OCI-LY3 (cell line): ENCODE measurements around the gene GPM6B.
A peak's percentile ranks its signal among the peaks of the same experiment; 100 is the strongest.

Source experiments
- H2AFZ ChIP-seq: fragments of 200-600, 300-600 bp; shearing (Covaris generic); 2 replicates; pipeline ENCODE4 v1.6.0; 2014; ENCODE audit warnings: antibody characterized with exemption, low read depth, low read length
- H3K27ac ChIP-seq: fragments of 200-600, 300-600 bp; sonication (generic); 2 replicates; pipeline ENCODE4 v1.5.1; 2014; ENCODE audit warnings: mild to moderate bottlenecking, low read length, moderate library complexity, mixed read lengths
- H3K27me3 ChIP-seq: fragments of 200-600, 300-600 bp; sonication (generic); 2 replicates; pipeline ENCODE4 v1.6.1; 2014; ENCODE audit warnings: low read depth, low read length, mixed read lengths
- H3K36me3 ChIP-seq: fragments of 200-600, 300-600 bp; sonication (generic); replicated peaks from 2 replicates; pipeline ENCODE3; 2014; ENCODE audit warnings: low read depth, low read length, mixed read lengths
- H3K4me1 ChIP-seq: fragments of 300-600, 200-600 bp; sonication (generic); 2 replicates; pipeline ENCODE4 v1.6.1; 2014; ENCODE audit warnings: low read length, mixed read lengths
- H3K4me2 ChIP-seq: fragments of 200-600, 300-600 bp; sonication (generic); 2 replicates; pipeline ENCODE4 v1.6.1; 2014; ENCODE audit warnings: low read length, mixed read lengths
- H3K4me3 ChIP-seq: fragments of 300-600, 200-600 bp; sonication (generic); 2 replicates; pipeline ENCODE4 v1.5.1; 2014; ENCODE audit warnings: antibody characterized with exemption, mild to moderate bottlenecking, low read length, moderate library complexity
- H3K79me2 ChIP-seq: fragments of 300-600, 200-600 bp; shearing (Covaris generic); 2 replicates; pipeline ENCODE4 v1.6.1; 2014; ENCODE audit warnings: mild to moderate bottlenecking, low read length, mixed read lengths
- H3K9ac ChIP-seq: fragments of 300-600, 200-600 bp; shearing (Covaris generic); 2 replicates; pipeline ENCODE4 v1.6.0; 2014; ENCODE audit warnings: mild to moderate bottlenecking, low read length, moderate library complexity
- H3K9me3 ChIP-seq: fragments of 200-600, 300-600 bp; shearing (Covaris generic); 2 replicates; pipeline ENCODE4 v1.6.1; 2014; ENCODE audit warnings: low read length, mixed read lengths; ENCODE audit not compliant: insufficient read depth
- H4K20me1 ChIP-seq: fragments of 200-600, 300-600 bp; sonication (generic); 2 replicates; pipeline ENCODE4 v1.6.1; 2016; ENCODE audit warnings: low read length, mixed read lengths; ENCODE audit not compliant: insufficient read depth
- CTCF ChIP-seq: fragments of 200-600, 300-600 bp; sonication (generic); IDR thresholded peaks from 2 replicates; pipeline ENCODE4 v1.5.1; 2014; ENCODE audit warnings: antibody characterized with exemption, low read length, low read depth
- EZH2phosphoT487 ChIP-seq: fragments of 200-600 bp; shearing (Covaris generic); IDR thresholded peaks from 2 replicates; pipeline ENCODE4 v1.6.1; 2018; ENCODE audit warnings: antibody characterized with exemption, mixed run types, low read depth

The GPM6B gene

GRCh38 chrX:13855689-13856450 lies 39.0 kb upstream of the GPM6B start:
- Histone ChIP-seq H3K79me2 (no peaks in the 10 kb centered on the region), H4K20me1 (no peaks in the 10 kb centered on the region), H2AFZ (no peak overlapping the region), H3K9ac (no peak overlapping the region), H3K27ac (no peak overlapping the region), H3K4me1 (peaks cover 16% of the 10 kb centered on the region), H3K4me3 (no peak overlapping the region), H3K36me3 (no peaks in the 10 kb centered on the region), H3K9me3 (no peaks in the 10 kb centered on the region), H3K27me3 (no peaks in the 10 kb centered on the region), H3K4me2 (no peak overlapping the region)
- TF ChIP-seq CTCF (no peak), EZH2phosphoT487 (no peak)

- H3K4me1 ChIP-seq: peaks cover 16% of the 10 kb centered on the region
These were observed 37.1 kb upstream of the GPM6B start for GRCh38 chrX:13854003-13854402.

GRCh38 chrX:13852001-13852695 lies 35.3 kb upstream of the GPM6B start:
- peak; percentile 52 for TF ChIP-seq CTCF
- TF ChIP-seq EZH2phosphoT487: no peak
- H3K36me3 ChIP-seq: no peaks in the 10 kb centered on the region
- H3K4me2 ChIP-seq: peak overlapping the region; percentile 32
- H3K27me3 ChIP-seq: no peaks in the 10 kb centered on the region
- no peak overlapping the region for H3K4me3 ChIP-seq
- no peak overlapping the region for H2AFZ ChIP-seq
- no peaks in the 10 kb centered on the region for H4K20me1 ChIP-seq
- no peak overlapping the region for H3K27ac ChIP-seq
- peaks cover 16% of the 10 kb centered on the region for H3K4me1 ChIP-seq
- no peaks in the 10 kb centered on the region for H3K9me3 ChIP-seq
- H3K9ac ChIP-seq: no peak overlapping the region
- no peaks in the 10 kb centered on the region for H3K79me2 ChIP-seq

More at GRCh38 chrX:13854003-13854402, 37.1 kb upstream of the GPM6B start:
- Histone ChIP-seq H3K4me2 (no peak overlapping the region), H3K4me3 (no peak overlapping the region), H2AFZ (no peak overlapping the region), H3K9me3 (no peaks in the 10 kb centered on the region), H3K79me2 (no peaks in the 10 kb centered on the region), H4K20me1 (no peaks in the 10 kb centered on the region), H3K27ac (no peak overlapping the region), H3K36me3 (no peaks in the 10 kb centered on the region), H3K9ac (no peak overlapping the region), H3K27me3 (no peaks in the 10 kb centered on the region)
- TF ChIP-seq CTCF (no peak), EZH2phosphoT487 (no peak)

GRCh38 chrX:13845721-13846378 lies 29.0 kb upstream of the GPM6B start:
- Histone ChIP-seq H3K36me3 (no peaks in the 10 kb centered on the region), H3K9me3 (no peaks in the 10 kb centered on the region), H4K20me1 (no peaks in the 10 kb centered on the region), H3K4me2 (no peak overlapping the region), H3K4me1 (no peaks in the 10 kb centered on the region), H2AFZ (no peak overlapping the region), H3K9ac (no peak overlapping the region), H3K27me3 (no peaks in the 10 kb centered on the region), H3K27ac (no peak overlapping the region), H3K4me3 (no peak overlapping the region), H3K79me2 (no peaks in the 10 kb centered on the region)
- no peak for TF ChIP-seq CTCF
- no peak for TF ChIP-seq EZH2phosphoT487
